AG09309 (cell line): ENCODE measurements around the gene PADI4.

Source experiments
- DNase-seq: peaks from one replicate; pipeline ENCODE4 v3.0.0-alpha.2; 2010; ENCODE audit warnings: low read depth
- H3K4me3 ChIP-seq: 2 replicates; pipeline ENCODE4 v1.5.1; 2011; ENCODE audit warnings: mild to moderate bottlenecking, low read depth, low read length, moderate library complexity; ENCODE audit not compliant: control insufficient read depth
- TF ChIP-seq, protein P1 (sequence below): IDR thresholded peaks from 2 replicates; pipeline ENCODE4 v1.5.1; 2011; ENCODE audit warnings: mild to moderate bottlenecking, low read depth, low read length, inconsistent platforms; ENCODE audit not compliant: insufficient read depth, control insufficient read depth; ENCODE audit errors: missing control alignments

The PADI4 gene

DNA sequence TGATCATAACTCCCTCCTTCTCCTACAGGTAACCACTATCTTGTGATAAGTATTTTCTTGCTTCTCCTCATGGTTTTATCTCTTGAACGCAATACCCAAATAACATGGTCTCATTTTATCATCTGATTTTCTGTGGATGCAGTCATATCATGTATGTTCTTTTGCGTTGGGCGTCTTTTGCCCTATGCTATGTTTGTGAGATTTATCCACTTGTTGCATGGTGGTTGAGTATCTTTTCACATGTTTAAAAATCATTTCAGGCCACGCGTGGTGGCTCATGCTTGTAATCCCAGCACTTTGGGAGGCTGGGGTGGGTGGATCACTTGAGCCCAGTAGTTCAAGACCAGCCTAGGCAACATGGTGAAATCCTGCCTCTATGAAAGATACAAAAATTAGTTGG, 43.5 kb upstream of the PADI4 start:
- H3K4me3 ChIP-seq: no peak overlapping the region
- no peak for DNase-seq
- TF ChIP-seq, protein P1, sequence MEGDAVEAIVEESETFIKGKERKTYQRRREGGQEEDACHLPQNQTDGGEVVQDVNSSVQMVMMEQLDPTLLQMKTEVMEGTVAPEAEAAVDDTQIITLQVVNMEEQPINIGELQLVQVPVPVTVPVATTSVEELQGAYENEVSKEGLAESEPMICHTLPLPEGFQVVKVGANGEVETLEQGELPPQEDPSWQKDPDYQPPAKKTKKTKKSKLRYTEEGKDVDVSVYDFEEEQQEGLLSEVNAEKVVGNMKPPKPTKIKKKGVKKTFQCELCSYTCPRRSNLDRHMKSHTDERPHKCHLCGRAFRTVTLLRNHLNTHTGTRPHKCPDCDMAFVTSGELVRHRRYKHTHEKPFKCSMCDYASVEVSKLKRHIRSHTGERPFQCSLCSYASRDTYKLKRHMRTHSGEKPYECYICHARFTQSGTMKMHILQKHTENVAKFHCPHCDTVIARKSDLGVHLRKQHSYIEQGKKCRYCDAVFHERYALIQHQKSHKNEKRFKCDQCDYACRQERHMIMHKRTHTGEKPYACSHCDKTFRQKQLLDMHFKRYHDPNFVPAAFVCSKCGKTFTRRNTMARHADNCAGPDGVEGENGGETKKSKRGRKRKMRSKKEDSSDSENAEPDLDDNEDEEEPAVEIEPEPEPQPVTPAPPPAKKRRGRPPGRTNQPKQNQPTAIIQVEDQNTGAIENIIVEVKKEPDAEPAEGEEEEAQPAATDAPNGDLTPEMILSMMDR: no peak

DNA sequence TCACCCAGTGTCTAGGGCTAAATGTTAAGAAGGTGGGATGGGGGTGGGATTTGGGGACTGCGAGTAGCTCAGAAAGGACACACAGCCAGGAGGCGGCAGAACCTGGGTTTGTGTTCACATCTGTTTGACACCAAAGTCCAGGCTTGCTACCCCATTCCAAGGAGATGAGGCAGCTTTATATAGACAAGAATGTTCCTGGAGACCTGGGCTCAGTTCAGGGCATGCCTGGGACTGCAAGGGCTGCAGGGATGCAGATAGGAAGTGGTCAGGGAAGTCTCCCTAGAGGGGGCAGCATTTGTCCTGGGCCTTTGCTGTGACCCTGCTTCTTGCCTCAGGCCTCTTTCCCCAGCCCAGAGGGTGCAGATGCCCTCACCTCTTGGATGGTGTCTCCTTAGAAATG, 42.8 kb upstream of the PADI4 start:
- no peak overlapping the region for H3K4me3 ChIP-seq
- TF ChIP-seq, protein P1: peak; percentile 1
- DNase-seq: no peak

DNA sequence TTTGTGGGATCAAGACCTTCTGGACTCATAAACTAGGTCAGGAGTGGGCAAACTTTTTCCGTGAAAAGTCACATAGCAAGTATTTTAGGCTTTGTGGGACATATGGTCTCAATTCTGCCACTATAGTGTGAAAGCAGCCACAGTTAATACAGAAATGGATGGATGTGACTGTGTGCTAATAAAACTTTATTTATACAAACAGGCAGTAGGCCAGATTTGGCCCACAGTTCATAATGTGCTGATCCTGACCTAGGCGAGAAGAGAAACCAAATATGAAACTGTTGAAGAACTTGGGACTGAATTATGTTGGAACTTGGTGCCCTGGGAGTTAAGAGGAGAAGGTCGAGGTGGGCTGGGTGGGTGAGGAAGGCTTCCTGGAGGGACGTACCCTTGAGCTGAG, 42.0 kb upstream of the PADI4 start:
- TF ChIP-seq, protein P1: no peak
- no peak overlapping the region for H3K4me3 ChIP-seq
- no peak for DNase-seq

DNA sequence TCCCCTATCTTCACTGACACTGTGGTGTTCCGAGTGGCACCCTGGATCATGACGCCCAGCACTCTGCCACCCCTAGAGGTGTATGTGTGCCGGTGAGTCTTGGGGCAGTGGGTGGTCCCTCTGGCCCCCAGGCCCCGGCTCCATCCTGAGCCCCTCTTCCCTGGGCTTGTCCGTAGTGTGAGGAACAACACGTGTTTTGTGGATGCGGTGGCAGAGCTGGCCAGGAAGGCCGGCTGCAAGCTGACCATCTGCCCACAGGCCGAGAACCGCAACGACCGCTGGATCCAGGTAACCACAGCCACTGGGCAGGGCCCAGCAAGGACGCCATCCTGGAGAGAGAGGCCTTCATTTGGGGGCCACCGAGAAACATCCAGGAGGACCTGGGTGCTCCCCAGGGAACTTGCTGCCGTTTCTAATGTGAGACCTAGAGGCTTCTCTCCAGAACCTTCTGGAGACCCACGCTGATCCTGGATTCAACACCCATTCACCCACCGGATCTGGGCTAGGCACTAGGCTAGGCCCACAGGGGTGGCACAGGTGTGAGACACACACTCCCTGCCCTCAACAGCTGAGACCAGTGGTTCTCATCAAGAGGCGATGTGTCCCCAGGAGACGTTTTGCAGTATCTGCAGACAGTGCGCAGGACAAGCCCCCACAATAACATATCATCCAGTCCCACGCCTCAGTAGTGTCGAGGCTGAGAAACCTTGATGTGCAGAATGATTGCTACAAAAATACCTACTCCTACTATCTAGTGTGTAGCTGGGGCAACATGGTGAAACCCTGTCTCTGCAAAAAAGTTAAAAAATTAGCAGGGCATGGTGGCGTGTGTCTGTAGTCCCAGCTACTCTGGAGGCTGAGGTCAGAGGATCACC, 36.9 kb upstream of the PADI4 start:
- DNase-seq: no peak
- TF ChIP-seq, protein P1: no peak
- H3K4me3 ChIP-seq: no peak overlapping the region

DNA sequence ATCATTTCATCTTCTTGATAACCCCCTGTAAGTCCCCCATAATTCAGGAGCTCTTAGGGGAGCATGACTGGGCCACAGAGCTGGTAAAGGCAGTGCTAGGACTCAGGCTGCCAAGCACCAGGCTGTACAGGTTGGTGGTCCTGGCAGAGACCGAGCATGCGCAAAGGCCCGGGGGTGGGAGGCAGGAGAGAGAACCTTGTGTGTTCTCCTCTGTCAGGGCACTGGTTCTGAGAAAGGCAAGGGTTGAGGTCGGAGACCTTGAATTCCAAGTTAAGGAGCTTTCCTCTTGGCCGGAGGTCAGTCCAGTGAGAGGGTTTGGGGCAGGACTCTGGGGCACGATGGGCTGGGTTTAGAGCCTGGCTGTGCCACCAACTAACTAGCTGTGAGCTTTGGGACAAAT, 35.9 kb upstream of the PADI4 start:
- TF ChIP-seq, protein P1: no peak
- H3K4me3 ChIP-seq: no peak overlapping the region
- DNase-seq: no peak

DNA sequence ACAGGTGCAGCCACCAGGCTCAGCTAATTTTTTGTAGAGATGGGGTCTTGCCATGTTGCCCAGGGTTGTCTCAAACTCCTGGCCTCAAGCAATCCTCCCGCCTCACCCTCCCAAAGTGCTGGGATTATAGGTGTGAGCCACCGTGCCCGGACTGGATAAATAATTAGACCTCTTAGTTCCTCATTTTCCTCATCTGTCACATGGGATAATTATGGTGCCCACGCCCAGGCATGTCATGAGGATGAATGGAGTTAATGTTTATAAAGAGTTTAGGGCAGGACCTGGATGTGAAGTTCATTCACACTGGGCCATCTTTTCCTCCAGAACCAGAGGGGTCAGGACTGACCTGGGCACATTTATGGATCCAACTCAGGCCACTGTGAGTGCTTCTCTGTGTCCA, 35.4 kb upstream of the PADI4 start:
- no peak overlapping the region for H3K4me3 ChIP-seq
- no peak for DNase-seq
- TF ChIP-seq, protein P1: no peak

DNA sequence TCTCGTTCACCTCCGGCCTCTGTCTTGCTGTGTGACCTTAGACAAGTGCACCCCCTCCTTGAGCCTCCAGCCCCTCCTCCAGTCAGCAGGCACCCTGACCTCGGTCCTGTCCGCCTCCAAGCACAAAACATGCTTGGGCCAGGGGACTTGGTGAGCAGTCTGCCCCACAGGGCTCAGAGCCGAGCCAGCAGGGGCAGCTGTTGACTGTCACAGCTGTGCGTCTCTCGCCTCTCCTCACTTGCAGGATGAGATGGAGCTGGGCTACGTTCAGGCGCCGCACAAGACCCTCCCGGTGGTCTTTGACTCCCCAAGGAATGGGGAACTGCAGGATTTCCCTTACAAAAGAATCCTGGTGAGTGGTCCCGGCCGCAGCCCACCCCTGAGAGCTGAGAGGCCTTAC, 34.9 kb upstream of the PADI4 start:
- no peak overlapping the region for H3K4me3 ChIP-seq
- DNase-seq: no peak
- TF ChIP-seq, protein P1: no peak
